Kidney (tissue), 14 donors: Measurements from ENCODE around the gene NSUN4. TPM values are rescaled to one million over a fixed set of nuclear protein-coding genes. Genes with fewer than 3 reads are reported as not detected.
"Not testable (repeated sequence)": the region's sequence is repeated elsewhere in the genome, so short reads cannot be mapped to it uniquely, and the experiment has no call there.

Experiments
- DNase-seq, 5 donors: peaks; one replicate each; pipeline ENCODE4 v3.0.0-alpha.2; 2013 to 2020
- FAIRE-seq: peaks from 2 replicates; lab custom pipeline; 2012; peaks lifted over from hg19 to GRCh38; lab: Jason Lieb, UNC
- H3K27ac ChIP-seq, 2 donors: one replicate each; pipeline ENCODE4 v1.7.0; 2013; ENCODE audit warnings: low read depth in 2 of 2, low read length in 2 of 2, inconsistent platforms in 1 of 2
- H3K27me3 ChIP-seq: one replicate; pipeline ENCODE4 v1.7.1; 2013; ENCODE audit warnings: low read length, inconsistent platforms; ENCODE audit not compliant: control insufficient read depth, insufficient read depth
- H3K36me3 ChIP-seq, 3 donors: one replicate each; pipeline versions ENCODE4 v1.7.0 to v1.7.1; 2013; ENCODE audit warnings: low read length in 3 of 3, control low read depth in 1 of 3, inconsistent platforms in 1 of 3; ENCODE audit not compliant: insufficient read depth in 3 of 3, control insufficient read depth in 2 of 3
- H3K4me1 ChIP-seq, 3 donors: one replicate each; pipeline versions ENCODE4 v1.7.0 to v1.7.1; 2013; ENCODE audit warnings: low read length in 3 of 3, inconsistent platforms in 1 of 3, low read depth in 1 of 3; ENCODE audit not compliant: control insufficient read depth in 2 of 3, insufficient read depth in 2 of 3
- H3K4me3 ChIP-seq, 3 donors: one replicate each; pipeline versions ENCODE4 v1.7.0 to v1.8.1; 2013; ENCODE audit warnings: low read length in 3 of 3, control low read depth in 1 of 3, inconsistent platforms in 1 of 3
- H3K9ac ChIP-seq, 3 donors: one replicate each; pipeline versions ENCODE4 v1.7.0 to v1.7.1; 2013; ENCODE audit warnings: low read length in 3 of 3, control low read depth in 1 of 3, inconsistent platforms in 1 of 3
- H3K9me3 ChIP-seq, 3 donors: one replicate each; pipeline versions ENCODE4 v1.7.0 to v1.7.1; 2013; ENCODE audit warnings: low read length in 3 of 3, control low read depth in 1 of 3, inconsistent platforms in 1 of 3; ENCODE audit not compliant: control insufficient read depth in 2 of 3, insufficient read depth in 1 of 3
- intact Hi-C: fragments of 100-400 bp; cut with DNase I; formaldehyde crosslinking; loops from one replicate; pipeline ENCODE4 v1.11.1; 2022
- polyA plus RNA-seq: library from polyadenylated mRNA; stranded (reverse); fragments of 350-450 nt; fragmentation: Illumina TruSeq; extraction: RNeasy Lipid Tissue Mini Kit (QIAGEN cat#74804); gene quantifications from one replicate; pipeline ENCODE4 v1.2.3, GENCODE V29; 2014; ENCODE audit warnings: low read depth, low replicate concordance; ENCODE audit not compliant: insufficient read depth
- total RNA-seq: library from RNA; stranded (reverse); fragmentation: NEBNext Ultra II Directional; extraction: Animal tissue kit (Norgen Biotek cat#: 25700); gene quantifications from one replicate; pipeline ENCODE4 v1.2.1, GENCODE V29; 2021
- TF ChIP-seq, protein P1 (sequence below): IDR thresholded peaks from 3 replicates; pipeline ENCODE4 v1.5.1; 2012; ENCODE audit warnings: mild to moderate bottlenecking, moderate library complexity, borderline replicate concordance; ENCODE audit not compliant: insufficient read depth; ENCODE audit errors: extremely low read depth
- donor health status: control.
- donor health status: control.
- donor health status: control.
- donor health status: control.
- donor health status: control.
- donor health status: DM: yes; HTN: yes; CAD: no.
- donor health status: Normal renal cell carcinoma (clear cell type).

The NSUN4 gene
- total and polyA plus RNA-seq, 2 donors from 2014 or later = 12.4 to 32.2 TPM

- intact Hi-C loops, FAIRE-seq, H3K4me1 ChIP-seq, H3K27me3 ChIP-seq, DNase-seq, H3K27ac ChIP-seq, H3K9me3 ChIP-seq, H3K36me3 ChIP-seq, H3K9ac ChIP-seq, H3K4me3 ChIP-seq: not testable (repeated sequence)
These were observed 12.4 kb upstream of the NSUN4 start for GRCh38 chr1:46328182-46328581.

- FAIRE-seq, intact Hi-C loops, H3K27me3 ChIP-seq: not testable (repeated sequence)
These were observed 10.8 kb upstream of the NSUN4 start for GRCh38 chr1:46329807-46330206.

GRCh38 chr1:46330381-46330780 is 10.2 kb upstream of the NSUN4 start:
- H3K36me3 ChIP-seq, H3K9ac ChIP-seq, H3K9me3 ChIP-seq, DNase-seq, H3K27ac ChIP-seq, H3K4me3 ChIP-seq, H3K4me1 ChIP-seq, H3K27me3 ChIP-seq, FAIRE-seq, intact Hi-C loops: not testable (repeated sequence)

More at GRCh38 chr1:46329807-46330206, 10.8 kb upstream of the NSUN4 start:
- H3K27ac ChIP-seq, H3K9me3 ChIP-seq, H3K36me3 ChIP-seq, H3K9ac ChIP-seq, H3K4me3 ChIP-seq, H3K4me1 ChIP-seq, DNase-seq: not testable (repeated sequence)

DNA sequence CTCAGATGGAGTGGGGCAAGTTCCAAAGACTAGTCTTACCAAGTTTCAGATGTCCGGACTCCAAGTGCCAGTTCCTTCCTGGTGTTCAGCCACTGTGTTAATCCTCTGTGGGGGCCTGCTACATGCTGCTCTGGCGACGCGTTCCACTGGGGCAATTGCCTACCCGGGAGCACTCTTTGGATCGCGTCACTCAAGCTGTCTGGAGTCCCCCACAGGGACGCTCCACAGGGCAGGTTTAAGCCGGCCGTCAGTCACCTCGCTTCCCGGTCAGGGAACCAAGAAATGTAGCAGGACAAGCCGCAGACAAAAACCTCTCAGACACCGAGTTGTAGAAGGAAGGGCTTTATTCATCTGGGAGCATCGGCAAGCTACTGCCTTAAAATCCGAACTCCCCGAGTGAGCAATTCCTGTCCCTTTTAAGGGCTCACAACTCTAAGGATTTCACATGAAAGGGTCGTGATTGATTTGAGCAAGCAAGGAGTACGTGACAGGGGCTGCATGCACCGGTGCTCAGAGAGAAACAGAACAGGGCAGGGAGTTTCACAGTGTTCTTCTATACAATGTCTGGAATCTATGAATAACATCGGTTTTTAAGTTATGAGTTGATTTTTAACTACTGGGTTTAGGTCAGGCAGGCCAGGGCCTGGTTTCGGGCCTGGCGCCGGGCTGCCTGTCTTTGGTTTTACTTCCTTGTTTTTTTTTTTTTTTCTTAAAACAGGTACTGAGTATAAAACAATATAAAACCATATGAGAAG is 8.6 kb upstream of the NSUN4 start:
- DNase-seq = peak; percentile 52 to 73 (median 61)
- H3K4me1 ChIP-seq, H3K9ac ChIP-seq, H3K27me3 ChIP-seq, H3K4me3 ChIP-seq, intact Hi-C loops, H3K9me3 ChIP-seq, H3K36me3 ChIP-seq, FAIRE-seq: not testable (repeated sequence)
- H3K27ac ChIP-seq = peak overlapping the region; percentile 51 to 65

GRCh38 chr1:46333300-46334029 is 7.1 kb upstream of the NSUN4 start:
- Histone ChIP-seq H3K27ac (no peak overlapping the region), H3K4me1 (no peaks in the 10 kb centered on the region), H3K36me3 (no peaks in the 10 kb centered on the region), H3K4me3 (no peak overlapping the region), H3K9me3 (no peaks in the 10 kb centered on the region), H3K9ac (no peak overlapping the region), H3K27me3 (no peaks in the 10 kb centered on the region)
- FAIRE-seq (no peak), DNase-seq (peak in 3 of 5 donors; percentile 21 to 48 (median 39))
- intact Hi-C loops = no loop called here
- TF ChIP-seq, protein P1, sequence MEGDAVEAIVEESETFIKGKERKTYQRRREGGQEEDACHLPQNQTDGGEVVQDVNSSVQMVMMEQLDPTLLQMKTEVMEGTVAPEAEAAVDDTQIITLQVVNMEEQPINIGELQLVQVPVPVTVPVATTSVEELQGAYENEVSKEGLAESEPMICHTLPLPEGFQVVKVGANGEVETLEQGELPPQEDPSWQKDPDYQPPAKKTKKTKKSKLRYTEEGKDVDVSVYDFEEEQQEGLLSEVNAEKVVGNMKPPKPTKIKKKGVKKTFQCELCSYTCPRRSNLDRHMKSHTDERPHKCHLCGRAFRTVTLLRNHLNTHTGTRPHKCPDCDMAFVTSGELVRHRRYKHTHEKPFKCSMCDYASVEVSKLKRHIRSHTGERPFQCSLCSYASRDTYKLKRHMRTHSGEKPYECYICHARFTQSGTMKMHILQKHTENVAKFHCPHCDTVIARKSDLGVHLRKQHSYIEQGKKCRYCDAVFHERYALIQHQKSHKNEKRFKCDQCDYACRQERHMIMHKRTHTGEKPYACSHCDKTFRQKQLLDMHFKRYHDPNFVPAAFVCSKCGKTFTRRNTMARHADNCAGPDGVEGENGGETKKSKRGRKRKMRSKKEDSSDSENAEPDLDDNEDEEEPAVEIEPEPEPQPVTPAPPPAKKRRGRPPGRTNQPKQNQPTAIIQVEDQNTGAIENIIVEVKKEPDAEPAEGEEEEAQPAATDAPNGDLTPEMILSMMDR = no peak
